Mammary epithelial cell (primary cell): Measurements from ENCODE around the gene EML5.

Experiments
- EZH2 ChIP-seq: IDR thresholded peaks from 2 replicates; pipeline ENCODE4 v1.6.1; 2012; ENCODE audit warnings: low read length, inconsistent platforms, borderline replicate concordance
- TF ChIP-seq, protein P1 (sequence below), 2 donors: IDR thresholded peaks in 1 of 2; conservative IDR thresholded peaks in 1 of 2; 2 replicates each; pipeline ENCODE4 v1.5.1; 2011 to 2012; ENCODE audit warnings: inconsistent platforms in 2 of 2, low read length in 2 of 2, mild to moderate bottlenecking in 2 of 2, control low read depth in 1 of 2, low read depth in 1 of 2; ENCODE audit not compliant: insufficient read depth in 1 of 2; ENCODE audit errors: extremely low read depth in 1 of 2

DNA sequence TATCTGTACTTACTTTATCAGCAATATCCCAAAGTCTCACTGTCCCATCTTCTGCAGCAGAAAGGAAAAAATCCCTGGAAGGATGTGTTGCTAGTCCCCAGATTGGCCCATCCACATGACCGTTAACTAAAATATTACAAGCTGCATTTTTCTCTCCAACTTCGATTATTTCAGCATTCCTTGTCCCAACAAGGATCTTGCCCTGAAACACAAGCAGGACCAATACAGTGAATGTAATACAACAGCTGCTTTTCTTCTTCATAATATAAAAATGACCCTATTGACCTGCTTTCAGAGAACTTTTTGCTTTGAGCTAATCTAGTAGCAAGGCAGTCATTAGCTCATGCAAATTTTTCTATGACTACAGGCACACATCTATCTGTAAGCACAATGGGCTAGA is 171.7 kb downstream of the EML5 start:
- no peak for TF ChIP-seq EZH2
- TF ChIP-seq, protein P1, sequence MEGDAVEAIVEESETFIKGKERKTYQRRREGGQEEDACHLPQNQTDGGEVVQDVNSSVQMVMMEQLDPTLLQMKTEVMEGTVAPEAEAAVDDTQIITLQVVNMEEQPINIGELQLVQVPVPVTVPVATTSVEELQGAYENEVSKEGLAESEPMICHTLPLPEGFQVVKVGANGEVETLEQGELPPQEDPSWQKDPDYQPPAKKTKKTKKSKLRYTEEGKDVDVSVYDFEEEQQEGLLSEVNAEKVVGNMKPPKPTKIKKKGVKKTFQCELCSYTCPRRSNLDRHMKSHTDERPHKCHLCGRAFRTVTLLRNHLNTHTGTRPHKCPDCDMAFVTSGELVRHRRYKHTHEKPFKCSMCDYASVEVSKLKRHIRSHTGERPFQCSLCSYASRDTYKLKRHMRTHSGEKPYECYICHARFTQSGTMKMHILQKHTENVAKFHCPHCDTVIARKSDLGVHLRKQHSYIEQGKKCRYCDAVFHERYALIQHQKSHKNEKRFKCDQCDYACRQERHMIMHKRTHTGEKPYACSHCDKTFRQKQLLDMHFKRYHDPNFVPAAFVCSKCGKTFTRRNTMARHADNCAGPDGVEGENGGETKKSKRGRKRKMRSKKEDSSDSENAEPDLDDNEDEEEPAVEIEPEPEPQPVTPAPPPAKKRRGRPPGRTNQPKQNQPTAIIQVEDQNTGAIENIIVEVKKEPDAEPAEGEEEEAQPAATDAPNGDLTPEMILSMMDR (conservative IDR thresholded peaks at IDR 0.05 in 1 of 2, IDR thresholded peaks at IDR 0.05 in 1 of 2; ENCODE audit: extremely low read depth in 1 of 2, insufficient read depth in 1 of 2, low read depth in 1 of 2, low read length in 2 of 2): no peak
